ENCODE results near the gene FYN.
"Not testable (repeated sequence)": the region's sequence is repeated elsewhere in the genome, so short reads cannot be mapped to it uniquely, and the experiment has no call there.

GRCh38 chr6:111835398-111835797, 37.9 kb downstream of the FYN start:
- not testable (repeated sequence) for TF ChIP-seq CHD4 (IDR thresholded peaks at IDR 0.05; ENCODE audit: borderline replicate concordance); HMGXB4 (CRISPR knock-in tag; IDR thresholded peaks at IDR 0.05; ENCODE audit: borderline replicate concordance); CTCF (IDR thresholded peaks at IDR 0.05); ZC3H11A (IDR thresholded peaks at IDR 0.05); SREBF2 (IDR thresholded peaks at IDR 0.05); RAD21 (conservative IDR thresholded peaks at IDR 0.05 in 1 of 2, IDR thresholded peaks at IDR 0.05 in 1 of 2); MAFK (IDR thresholded peaks at IDR 0.05; ENCODE audit: partially characterized antibody); MAX (IDR thresholded peaks at IDR 0.05); FOXS1 (CRISPR knock-in tag; IDR thresholded peaks at IDR 0.05); RCOR1 (IDR thresholded peaks at IDR 0.05; ENCODE audit: low read depth, low read length)
